ENCODE data around the gene EIF4B.
A peak's percentile ranks its signal among the peaks of the same experiment; 100 is the strongest.
"Not testable (repeated sequence)": the region's sequence is repeated elsewhere in the genome, so short reads cannot be mapped to it uniquely, and the experiment has no call there.

Gene EIF4B

GRCh38 chr12:53004178-53004577 lies 2.1 kb upstream of the EIF4B start:
- DNase-seq (ENCODE audit: low read depth) = peak; percentile 68

GRCh38 chr12:53004582-53004981 lies 1.7 kb upstream of the EIF4B start:
- DNase-seq (ENCODE audit: low read depth) = peak; percentile 39

- DNase-seq (ENCODE audit: low read depth) = peak; percentile 16
These were observed 856 bp upstream of the EIF4B start for GRCh38 chr12:53005215-53005985.

- DNase-seq (ENCODE audit: low read depth) = peak; percentile 88
These were observed 604 bp downstream of the EIF4B start for GRCh38 chr12:53006810-53007309.

- DNase-seq (ENCODE audit: low read depth) = no peak
These were observed 1.1 kb downstream of the EIF4B start for GRCh38 chr12:53007343-53007742.

GRCh38 chr12:53008760-53009159 lies 2.5 kb downstream of the EIF4B start:
- not testable (repeated sequence) for DNase-seq (ENCODE audit: low read depth)

DNA sequence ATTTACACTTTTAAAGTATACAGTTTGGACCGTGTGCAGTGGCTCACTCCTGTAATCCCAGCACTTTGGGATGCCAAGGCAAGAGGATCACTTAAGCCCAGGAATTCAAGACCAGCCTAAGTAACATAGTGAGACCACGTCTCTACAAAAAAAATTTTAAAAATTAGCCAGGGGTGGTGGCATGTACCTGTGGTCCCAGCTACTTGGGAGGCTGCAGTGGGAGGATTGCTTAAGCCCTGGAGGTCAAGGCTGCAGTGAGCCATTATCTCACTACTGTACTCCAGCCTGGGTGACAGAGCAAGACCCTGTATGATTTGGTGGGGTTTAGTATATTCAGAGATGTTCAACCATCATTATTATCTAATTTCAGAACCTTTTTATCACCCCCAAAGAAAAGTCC lies 4.7 kb downstream of the EIF4B start:
- no peak for DNase-seq (ENCODE audit: low read depth)

DNA sequence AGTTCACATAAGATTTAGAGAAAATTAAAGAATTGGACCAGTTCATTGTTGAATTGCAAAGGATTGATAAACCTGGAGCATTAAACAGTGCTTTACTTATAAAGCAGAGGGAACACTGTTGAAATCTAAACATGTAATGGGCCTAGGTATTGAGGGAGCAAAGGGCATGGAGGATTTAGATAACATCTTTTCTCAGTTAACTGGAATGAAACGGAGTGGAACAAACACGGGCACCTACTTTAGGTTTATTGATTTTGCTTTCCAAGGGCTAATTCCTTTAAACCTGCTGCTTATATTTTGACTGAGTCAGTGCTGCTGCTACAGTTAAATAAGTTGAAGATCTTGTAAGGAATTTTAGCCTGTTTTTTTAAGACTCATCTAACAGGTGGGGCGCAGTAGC lies 5.6 kb downstream of the EIF4B start:
- no peak for DNase-seq (ENCODE audit: low read depth)

DNA sequence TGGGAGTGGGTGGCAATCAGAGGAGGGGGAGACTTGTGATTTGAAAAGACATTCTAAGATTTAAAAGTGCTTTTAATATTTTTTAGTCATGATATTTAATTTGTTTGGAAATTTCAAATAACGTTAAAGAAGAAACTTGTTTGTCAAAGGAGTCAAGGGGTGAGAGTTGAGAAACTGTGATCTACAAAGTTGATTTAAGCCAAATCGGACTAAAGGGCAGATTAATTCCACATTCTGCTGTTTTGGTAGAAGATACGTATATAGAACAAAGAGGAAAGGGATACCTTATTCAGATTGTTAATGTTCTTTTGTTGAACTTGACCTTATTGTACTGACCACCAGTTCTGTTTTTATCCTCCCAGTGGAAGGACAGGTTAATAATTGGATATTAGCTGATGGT lies 6.7 kb downstream of the EIF4B start:
- no peak for DNase-seq (ENCODE audit: low read depth)

DNA sequence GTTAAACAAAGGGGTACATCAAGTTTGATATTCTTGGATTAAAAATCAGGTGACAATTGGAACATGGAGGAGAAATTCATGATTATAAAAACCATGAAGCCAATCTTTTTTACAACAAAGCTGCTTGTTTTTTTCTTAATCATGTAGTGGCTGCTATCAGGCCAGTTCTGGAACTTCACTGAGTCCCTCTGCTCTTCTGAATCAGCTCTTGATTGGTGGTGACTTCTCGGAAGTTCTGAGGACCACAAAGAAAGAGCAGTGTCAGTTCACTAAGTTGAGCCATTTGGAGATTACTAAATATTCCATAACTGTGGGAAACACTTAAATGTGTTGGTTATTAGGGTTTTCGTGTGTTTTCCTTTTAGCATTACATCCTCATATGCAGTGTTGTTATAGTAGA lies 8.5 kb downstream of the EIF4B start:
- DNase-seq (ENCODE audit: low read depth) = no peak

GRCh38 chr12:53025250-53025649 lies 19.0 kb downstream of the EIF4B start:
- DNase-seq (ENCODE audit: low read depth) = no peak

- not testable (repeated sequence) for DNase-seq (ENCODE audit: low read depth)
These were observed 20.8 kb downstream of the EIF4B start for GRCh38 chr12:53027014-53027413.

- DNase-seq (ENCODE audit: low read depth) = no peak
These were observed 25.4 kb downstream of the EIF4B start for GRCh38 chr12:53031616-53032015.

- not testable (repeated sequence) for DNase-seq (ENCODE audit: low read depth)
These were observed 27.6 kb downstream of the EIF4B start for GRCh38 chr12:53033832-53034231.

GRCh38 chr12:53034459-53034858 lies 28.2 kb downstream of the EIF4B start:
- no peak for DNase-seq (ENCODE audit: low read depth)

GRCh38 chr12:53036802-53037201 lies 30.5 kb downstream of the EIF4B start:
- no peak for DNase-seq (ENCODE audit: low read depth)

DNA sequence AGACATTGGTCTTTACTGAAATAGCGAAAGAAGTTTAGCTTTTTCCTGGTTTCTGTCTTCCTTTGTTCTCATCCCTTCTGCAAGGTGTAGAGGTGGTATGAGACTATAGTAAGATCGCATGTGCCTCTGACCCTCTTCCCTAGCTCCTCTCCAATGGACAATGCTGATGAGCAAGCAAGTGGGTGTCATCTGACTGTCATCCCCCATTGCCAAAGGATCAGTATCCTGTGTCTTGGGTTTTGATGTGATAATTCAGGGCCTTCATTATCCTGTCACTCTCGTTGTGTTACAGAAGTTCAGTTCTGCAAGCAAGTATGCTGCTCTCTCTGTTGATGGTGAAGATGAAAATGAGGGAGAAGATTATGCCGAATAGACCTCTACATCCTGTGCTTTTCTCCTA lies 33.6 kb downstream of the EIF4B start:
- no peak for DNase-seq (ENCODE audit: low read depth)

DNA sequence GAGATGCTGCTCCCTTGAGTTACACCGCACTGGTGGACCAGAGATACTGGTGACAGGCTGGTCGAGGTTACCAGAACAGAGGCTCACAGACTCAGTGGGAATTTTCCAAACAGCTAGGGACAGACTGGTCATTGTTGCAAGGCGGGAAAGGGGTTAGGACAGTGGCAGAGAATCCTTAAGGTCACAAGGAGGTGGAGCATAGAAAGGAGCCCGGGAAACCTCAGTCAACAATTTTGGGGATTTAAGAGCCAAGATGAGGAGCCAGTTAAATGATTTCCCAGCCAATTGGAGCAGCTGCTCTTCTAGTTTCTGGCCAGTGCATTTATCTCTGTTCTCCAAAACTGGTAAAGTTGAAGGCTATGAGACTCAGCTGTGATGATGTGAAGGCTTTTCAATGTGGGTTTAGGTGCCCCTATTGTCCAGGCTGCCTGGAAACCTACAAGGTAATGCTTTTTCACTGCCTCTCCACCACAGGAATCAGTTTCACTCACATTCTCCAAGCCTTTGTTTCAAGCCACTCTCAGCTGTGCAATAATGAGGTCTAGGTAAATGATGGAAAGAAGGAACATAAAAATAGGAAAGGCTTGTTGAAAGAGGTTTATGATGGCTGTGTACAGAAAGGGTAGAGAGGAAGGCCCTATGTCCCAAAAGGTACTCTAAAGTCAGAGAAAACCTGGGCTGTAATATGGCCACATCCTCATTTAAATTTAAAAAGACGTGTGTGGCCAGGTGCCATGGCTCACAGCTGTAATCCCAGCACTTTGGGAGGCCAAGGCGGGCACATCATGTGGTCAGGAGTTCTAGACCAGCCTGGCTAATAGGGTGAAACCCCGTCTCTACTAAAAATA lies 36.6 kb downstream of the EIF4B start:
- peak; percentile 22 for DNase-seq (ENCODE audit: low read depth)

GRCh38 chr12:53044052-53044581 lies 37.9 kb downstream of the EIF4B start:
- peak; percentile 23 for DNase-seq (ENCODE audit: low read depth)

- DNase-seq (ENCODE audit: low read depth) = no peak
These were observed 38.8 kb downstream of the EIF4B start for GRCh38 chr12:53044896-53045695.

GRCh38 chr12:53045696-53046045 lies 39.4 kb downstream of the EIF4B start:
- DNase-seq (ENCODE audit: low read depth) = no peak

- peak; percentile 87 for DNase-seq (ENCODE audit: low read depth)
These were observed 40.5 kb downstream of the EIF4B start for GRCh38 chr12:53046655-53047220.

Data from ELR (cell line).